Spinal cord (tissue), 10 donors: ENCODE results near the gene ADRA2B. TPM values are rescaled to one million over a fixed set of nuclear protein-coding genes. Genes with fewer than 3 reads are reported as not detected.
A peak's percentile ranks its signal among the peaks of the same experiment; 100 is the strongest.
"Not testable (repeated sequence)": the region's sequence is repeated elsewhere in the genome, so short reads cannot be mapped to it uniquely, and the experiment has no call there.

Experiments
- DNase-seq, 6 donors: peaks; one replicate each; pipeline versions ENCODE4 v3.0.0 to v3.0.0-alpha.2; 2013 to 2015; ENCODE audit warnings: low spot score in 6 of 6, low read depth in 4 of 6
- H3K27ac ChIP-seq: one replicate; pipeline ENCODE4 v1.5.1; 2013; ENCODE audit warnings: low read depth, low read length, control low read depth
- H3K27me3 ChIP-seq: one replicate; pipeline ENCODE4 v1.6.1; 2013; ENCODE audit warnings: low read length; ENCODE audit not compliant: control insufficient read depth, insufficient read depth
- H3K36me3 ChIP-seq: one replicate; pipeline ENCODE4 v1.6.1; 2013; ENCODE audit warnings: low read length; ENCODE audit not compliant: control insufficient read depth, insufficient read depth
- H3K4me1 ChIP-seq: one replicate; pipeline ENCODE4 v1.6.1; 2013; ENCODE audit warnings: low read length; ENCODE audit not compliant: control insufficient read depth, insufficient read depth
- H3K4me3 ChIP-seq: one replicate; pipeline ENCODE4 v1.5.1; 2013; ENCODE audit warnings: low read depth, low read length, control low read depth
- H3K9me3 ChIP-seq: one replicate; pipeline ENCODE4 v1.6.1; 2013; ENCODE audit warnings: low read length; ENCODE audit not compliant: control insufficient read depth, insufficient read depth
- WGBS: methylation state at CpG from one replicate; pipeline ENCODE4 v1.1.5; 2013; ENCODE audit warnings: missing lambda C conversion rate; ENCODE audit not compliant: insufficient coverage; 5-methylcytosine and 5-hydroxymethylcytosine counted together
- polyA plus RNA-seq, 2 donors: library from polyadenylated mRNA; unstranded; fragments of 120-200 nt; gene quantifications; one replicate each; pipeline ENCODE4 v1.2.1, GENCODE V29; 2013; ENCODE audit not compliant: insufficient read length in 2 of 2
- total RNA-seq, 2 donors: library from RNA; depleted of rRNA in 1 of 2; stranded (reverse); fragments of 120-200 nt in 1 of 2; fragments of >200 nt in 1 of 2; gene quantifications; one replicate each; pipeline versions ENCODE4 v1.2.3 to v1.2.4, GENCODE V29; 2013 to 2014
- donor health status: healthy.

Gene ADRA2B
- total and polyA plus RNA-seq, 4 donors: 0.25 to 0.88 (median 0.61) TPM

GRCh38 chr2:96064760-96065159 is 51.6 kb downstream of the ADRA2B start:
- H3K27me3 ChIP-seq, H3K27ac ChIP-seq, H3K4me3 ChIP-seq, H3K9me3 ChIP-seq, DNase-seq, H3K36me3 ChIP-seq, H3K4me1 ChIP-seq: not testable (repeated sequence)

GRCh38 chr2:96064047-96064675 is 52.2 kb downstream of the ADRA2B start:
- H3K36me3 ChIP-seq, DNase-seq, H3K4me3 ChIP-seq, H3K4me1 ChIP-seq, H3K27ac ChIP-seq, H3K9me3 ChIP-seq, H3K27me3 ChIP-seq: not testable (repeated sequence)
- WGBS: no CpG with 5 or more reads among the region's 3 CpGs

- not testable (repeated sequence) for H3K27ac ChIP-seq, H3K4me3 ChIP-seq, H3K4me1 ChIP-seq, H3K36me3 ChIP-seq, H3K27me3 ChIP-seq, H3K9me3 ChIP-seq
- WGBS: 26% methylated on average over 4 of the region's 12 CpGs
- peak in 2 of 6 donors; percentile 28 to 35 for DNase-seq
Observed at GRCh38 chr2:96063116-96063899, 53.1 kb downstream of the ADRA2B start.

Other genes with a start within 250 kb of the ADRA2B start
- 100 to 1,000 TPM; 113 to 144 TPM for gene ANKRD36C, start 124.7 kb downstream of the ADRA2B start, total RNA-seq
- gene ANKRD36C, start 124.7 kb downstream of the ADRA2B start, polyA plus RNA-seq: 10 to 100 TPM; 17.6 to 25.5 TPM
- under 1 TPM; 0.79 to 0.83 TPM for gene GPAT2, start 81.7 kb downstream of the ADRA2B start, total RNA-seq
- gene GPAT2, start 81.7 kb downstream of the ADRA2B start, polyA plus RNA-seq: 1 to 10 TPM; 2.9 to 3.4 TPM
- gene ASTL, start 21.9 kb upstream of the ADRA2B start, total RNA-seq: under 1 TPM in 1 of 2 donors, not detected in 1; 0.28 TPM
- gene ASTL, start 21.9 kb upstream of the ADRA2B start, polyA plus RNA-seq: under 1 TPM; 0.27 to 0.33 TPM
- gene DUSP2, start 28.9 kb upstream of the ADRA2B start, total RNA-seq: 1 to 10 TPM; 5.2 to 7.3 TPM
- gene DUSP2, start 28.9 kb upstream of the ADRA2B start, polyA plus RNA-seq: 10 to 100 TPM in 1 of 2 donors, 1 to 10 TPM in 1; 8.5 to 10.7 TPM
- gene STARD7, start 92.3 kb upstream of the ADRA2B start, total RNA-seq: 100 to 1,000 TPM; 141 to 162 TPM
- gene STARD7, start 92.3 kb upstream of the ADRA2B start, polyA plus RNA-seq: 100 to 1,000 TPM; 133 to 152 TPM
- gene TMEM127, start 149.4 kb upstream of the ADRA2B start, total RNA-seq: 10 to 100 TPM; 21.2 to 25.0 TPM
- 10 to 100 TPM; 62.0 to 64.3 TPM for gene TMEM127, start 149.4 kb upstream of the ADRA2B start, polyA plus RNA-seq
- gene CIAO1, start 149.7 kb upstream of the ADRA2B start, total RNA-seq: 10 to 100 TPM; 74.2 to 79.4 TPM
- 10 to 100 TPM; 74.5 to 77.3 TPM for gene CIAO1, start 149.7 kb upstream of the ADRA2B start, polyA plus RNA-seq
- gene SNRNP200, start 189.0 kb upstream of the ADRA2B start, total RNA-seq: 10 to 100 TPM; 63.5 to 78.8 TPM
- gene SNRNP200, start 189.0 kb upstream of the ADRA2B start, polyA plus RNA-seq: 100 to 1,000 TPM; 146 to 166 TPM
- gene ITPRIPL1, start 208.7 kb upstream of the ADRA2B start, total RNA-seq: 1 to 10 TPM; 2.3 to 7.5 TPM
- gene ITPRIPL1, start 208.7 kb upstream of the ADRA2B start, polyA plus RNA-seq: 1 to 10 TPM; 1.4 to 2.2 TPM
- gene NCAPH, start 219.2 kb upstream of the ADRA2B start, total RNA-seq: 1 to 10 TPM; 7.2 to 9.0 TPM
- gene NCAPH, start 219.2 kb upstream of the ADRA2B start, polyA plus RNA-seq: 10 to 100 TPM; 10.5 to 12.5 TPM